Measurements from ENCODE around the gene TOLLIP.

Gene TOLLIP

GRCh38 chr11:1233351-1234053 lies 75.9 kb downstream of the TOLLIP start:
- H3K4me3 ChIP-seq (ENCODE audit: low read depth, low read length): no peak overlapping the region
- no peak for TF ChIP-seq CTCF (IDR thresholded peaks at IDR 0.05; ENCODE audit: borderline replicate concordance, insufficient read depth, low read depth, low read length)

- H3K4me3 ChIP-seq (ENCODE audit: low read depth, low read length): no peak overlapping the region
- TF ChIP-seq CTCF (IDR thresholded peaks at IDR 0.05; ENCODE audit: borderline replicate concordance, insufficient read depth, low read depth, low read length): no peak
These were observed 76.5 kb downstream of the TOLLIP start for GRCh38 chr11:1232883-1233321.

- TF ChIP-seq CTCF (IDR thresholded peaks at IDR 0.05; ENCODE audit: borderline replicate concordance, insufficient read depth, low read depth, low read length): no peak
- H3K4me3 ChIP-seq (ENCODE audit: low read depth, low read length): no peak overlapping the region
These were observed 77.2 kb downstream of the TOLLIP start for GRCh38 chr11:1232021-1232882.

GRCh38 chr11:1231396-1232020 lies 77.9 kb downstream of the TOLLIP start:
- no peak for TF ChIP-seq CTCF (IDR thresholded peaks at IDR 0.05; ENCODE audit: borderline replicate concordance, insufficient read depth, low read depth, low read length)
- no peak overlapping the region for H3K4me3 ChIP-seq (ENCODE audit: low read depth, low read length)

- TF ChIP-seq CTCF (IDR thresholded peaks at IDR 0.05; ENCODE audit: borderline replicate concordance, insufficient read depth, low read depth, low read length): no peak
- H3K4me3 ChIP-seq (ENCODE audit: low read depth, low read length): no peak overlapping the region
These were observed 78.7 kb downstream of the TOLLIP start for GRCh38 chr11:1230456-1231395.

- H3K4me3 ChIP-seq (ENCODE audit: low read depth, low read length): no peak overlapping the region
- TF ChIP-seq CTCF (IDR thresholded peaks at IDR 0.05; ENCODE audit: borderline replicate concordance, insufficient read depth, low read depth, low read length): no peak
These were observed 79.3 kb downstream of the TOLLIP start for GRCh38 chr11:1230121-1230455.
